ENCODE results near the gene ILK.

The ILK gene

DNA sequence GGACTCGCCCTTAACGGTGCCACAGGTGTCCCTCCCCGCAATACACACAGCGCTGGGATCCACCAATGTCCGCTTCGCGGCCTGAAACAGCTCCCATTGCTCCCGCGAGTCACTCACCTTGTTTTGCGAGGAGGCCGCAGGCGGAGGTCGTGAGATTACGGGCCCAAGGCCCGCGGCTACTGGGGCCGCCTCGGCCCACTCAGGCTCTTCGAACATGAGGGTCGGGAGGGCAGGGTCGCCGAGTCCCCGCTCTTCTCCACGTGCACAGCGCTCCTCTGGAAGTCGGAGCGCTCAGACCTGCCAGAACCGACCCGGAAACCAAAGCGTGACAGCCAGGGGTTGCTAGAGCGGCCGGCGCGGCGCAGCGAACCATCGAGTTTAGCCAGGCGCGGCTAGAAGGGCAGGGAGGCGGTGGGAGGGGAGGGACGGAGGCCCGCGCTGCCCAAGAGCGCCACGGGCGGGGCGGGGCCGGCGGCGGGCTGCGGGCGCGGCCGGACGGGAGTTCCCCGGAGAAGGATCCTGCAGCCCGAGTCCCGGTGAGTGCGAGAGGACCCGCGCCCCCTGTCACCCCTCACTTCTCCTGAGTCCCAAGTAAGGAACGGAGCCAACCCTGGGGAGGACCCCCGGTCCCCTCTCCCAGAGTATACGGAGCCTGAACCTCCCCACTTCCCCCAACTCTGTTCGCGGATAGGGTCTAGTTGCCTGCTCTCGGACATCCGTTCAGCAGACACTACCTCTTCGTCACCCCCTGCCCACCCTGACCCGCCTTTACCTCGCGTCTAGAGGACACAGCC is at the start of gene ILK, which contains the start of gene RRP8:
Gene ILK, plus strand, starts transcription at position 488 of the 794 bp plus-strand sequence. CDS start 498 bp downstream, outside the sequence.
Gene RRP8, minus strand, starts transcription at position 330 of the 794 bp plus-strand sequence. Its CDS starts 114 bp downstream, at position 216.
- DNase-seq: peak; percentile 62 to 65

DNA sequence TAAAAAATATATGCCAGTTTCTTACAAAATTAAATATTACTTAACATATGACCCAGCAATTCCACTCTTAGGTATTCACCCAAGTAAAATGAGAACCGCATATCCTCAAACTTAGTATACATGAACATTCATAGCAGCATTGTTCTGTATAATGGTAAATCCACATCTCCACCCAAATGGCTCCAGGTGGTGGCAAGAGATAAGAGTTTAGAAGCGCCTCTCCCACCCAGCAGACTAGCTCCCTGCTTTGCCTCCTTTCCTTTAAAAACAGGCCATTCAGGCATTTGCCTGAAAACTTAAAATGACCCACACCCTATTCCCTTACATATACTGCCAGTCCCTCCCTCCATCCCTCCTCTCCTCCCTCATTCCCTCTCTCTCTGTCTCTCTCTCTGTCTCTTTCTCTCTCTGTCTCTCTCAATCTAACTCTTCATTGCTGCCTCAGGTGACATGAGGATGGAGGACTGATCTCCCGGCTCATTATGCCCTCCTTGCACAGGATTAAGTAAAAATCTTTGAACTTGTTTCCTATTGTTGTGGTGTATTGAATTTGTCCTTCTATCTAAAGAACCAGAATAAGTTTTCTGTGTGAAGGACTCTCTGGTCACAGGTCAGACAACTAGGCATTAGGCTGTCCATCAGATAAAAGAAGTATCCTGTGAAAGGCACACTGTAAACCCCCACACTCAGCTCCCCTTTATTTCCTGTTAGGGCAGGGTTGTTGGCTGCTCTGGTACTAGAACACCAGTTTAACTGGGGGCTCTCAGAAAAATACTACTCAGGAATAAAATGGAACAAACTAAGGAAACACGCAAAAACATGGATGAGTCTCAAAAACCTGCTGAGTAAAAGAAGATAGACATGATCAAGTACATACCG is 48.5 kb upstream of the ILK start:
- DNase-seq: no peak

DNA sequence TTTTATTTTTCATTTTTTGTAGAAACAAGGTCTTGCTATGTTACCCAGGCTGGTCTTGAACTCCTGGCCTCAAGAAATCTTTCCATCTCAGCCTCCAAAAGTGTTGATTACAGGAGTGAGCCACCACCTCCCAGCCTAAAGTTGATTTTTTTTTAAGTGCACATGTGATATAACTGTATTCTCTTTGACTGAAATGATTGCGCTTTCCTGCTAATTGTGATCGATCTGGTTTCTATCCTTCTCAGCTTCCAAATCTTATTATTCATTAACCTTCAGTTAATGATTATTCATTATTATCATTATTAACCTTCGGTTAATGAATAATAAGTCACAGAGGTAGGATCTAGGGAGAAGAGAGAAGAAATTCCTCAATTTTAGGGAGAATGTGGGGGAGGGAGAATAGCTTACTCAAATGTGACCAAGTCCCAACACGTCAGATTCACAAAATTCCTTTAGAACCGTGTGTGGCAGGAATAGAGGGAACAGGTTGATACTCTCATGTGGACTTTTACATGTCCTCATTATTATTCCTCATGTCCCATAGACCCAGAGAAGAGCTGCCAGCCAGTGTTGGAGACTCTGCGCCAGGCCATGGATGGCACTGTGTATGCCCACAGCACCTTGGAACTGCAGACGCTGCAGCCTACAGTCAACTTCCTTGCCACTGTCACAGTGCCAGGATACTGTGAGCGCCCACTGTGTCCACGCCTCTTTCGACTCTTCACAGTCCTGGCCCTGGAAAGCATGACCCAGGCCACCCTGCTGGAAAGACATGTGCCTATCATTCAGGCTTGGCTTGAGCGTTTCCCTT is 47.2 kb upstream of the ILK start:
- no peak for DNase-seq

DNA sequence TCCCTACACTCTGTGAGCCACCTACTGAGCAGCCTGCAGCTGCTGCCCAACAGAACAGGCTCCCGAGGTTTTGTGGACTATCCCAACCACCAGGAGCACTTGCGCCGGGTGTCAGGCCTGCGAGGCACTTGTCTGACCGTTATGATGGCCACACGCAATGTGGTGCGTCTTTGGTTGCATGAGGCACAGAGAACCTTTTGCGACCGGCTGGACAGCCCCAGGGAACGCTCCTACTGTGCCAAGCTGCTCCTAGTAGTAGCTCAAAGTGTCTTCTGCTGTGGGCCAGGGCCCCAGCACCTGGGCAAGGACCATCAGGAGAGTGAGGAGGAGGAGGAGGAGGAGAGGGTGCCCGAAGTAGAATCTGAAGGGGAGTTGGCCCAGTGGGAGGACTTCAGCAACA is 46.5 kb upstream of the ILK start:
- DNase-seq: no peak

DNA sequence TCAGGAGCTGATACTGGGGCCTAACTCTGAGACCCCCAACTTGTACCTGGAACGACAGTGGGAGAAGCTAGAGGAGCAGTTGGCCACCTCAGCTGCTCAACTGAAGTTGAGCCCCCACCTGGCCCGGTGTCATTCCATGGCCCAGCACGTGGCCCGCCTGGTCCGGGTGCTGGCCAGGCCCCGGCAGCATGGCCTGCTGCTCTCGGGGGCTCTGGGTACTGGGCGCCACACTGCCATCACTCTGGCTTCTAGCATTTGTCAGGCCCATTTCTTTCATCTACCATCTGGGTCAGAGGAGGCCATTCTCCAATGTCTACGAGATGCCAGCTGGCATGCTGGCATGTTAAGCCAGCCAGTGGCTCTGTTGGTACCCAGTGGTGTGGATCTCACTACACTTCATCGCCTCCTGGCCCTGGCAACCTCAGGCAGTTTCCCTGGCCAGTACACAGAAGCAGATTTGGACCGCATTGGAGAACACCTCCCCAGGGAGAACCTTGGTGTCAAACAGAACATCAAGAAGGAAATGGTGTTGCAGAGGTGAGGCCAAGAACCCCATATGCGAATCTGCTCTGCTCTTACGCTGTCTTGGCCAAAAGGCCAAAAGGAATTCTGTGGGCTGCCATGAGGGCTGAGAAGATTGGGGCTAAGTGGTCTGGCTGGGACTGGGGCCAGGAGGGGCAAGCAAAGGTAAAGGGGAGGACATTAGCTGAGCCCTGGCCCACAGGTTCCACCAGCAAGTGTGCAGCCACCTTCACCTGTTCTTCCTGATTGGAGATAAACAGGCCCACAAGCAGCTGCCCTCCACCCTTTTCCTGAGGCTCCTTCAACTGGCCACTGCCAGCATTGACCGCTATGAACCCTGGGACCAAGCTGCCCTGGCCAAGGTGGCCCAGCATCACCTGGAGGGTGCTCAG is 45.6 kb upstream of the ILK start:
- no peak for DNase-seq

DNA sequence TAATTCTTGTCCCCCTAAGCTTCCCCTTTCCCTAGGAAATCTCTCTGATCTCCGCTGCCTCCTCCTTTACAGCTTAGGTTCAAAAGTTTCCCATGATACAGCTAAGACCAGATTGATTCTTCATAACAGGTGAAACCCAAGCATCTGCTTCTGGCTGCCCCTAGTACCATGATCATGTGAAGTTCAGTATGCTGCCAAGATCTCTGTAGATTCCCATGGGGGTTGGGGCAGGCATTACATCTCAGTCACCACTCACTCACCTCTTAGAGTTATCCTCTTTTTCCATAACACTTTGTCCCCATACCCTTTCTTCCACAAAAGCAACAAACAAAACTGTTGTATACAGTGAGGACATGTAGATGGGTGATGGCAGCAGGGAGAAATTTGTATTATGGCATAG is 44.2 kb upstream of the ILK start:
- no peak for DNase-seq

DNA sequence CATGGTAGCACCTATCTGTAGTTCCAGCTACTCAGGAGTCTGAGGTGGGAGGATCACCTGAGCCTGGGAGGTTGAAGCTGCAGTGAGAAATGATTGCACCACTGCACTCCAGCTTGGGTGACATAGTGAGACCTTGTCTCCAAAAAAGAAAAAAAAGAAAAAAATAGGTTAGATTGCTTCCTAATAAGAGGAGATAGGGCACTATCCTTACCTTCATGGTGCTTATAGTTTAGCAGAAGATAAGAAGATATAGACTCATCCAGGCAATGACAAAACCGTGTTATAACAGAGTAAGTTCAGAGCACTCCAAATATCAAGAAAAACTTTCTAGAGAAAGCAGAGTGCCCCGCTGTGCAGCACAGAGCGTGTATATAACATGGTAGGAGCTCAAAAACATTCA is 42.3 kb upstream of the ILK start:
- no peak for DNase-seq

DNA sequence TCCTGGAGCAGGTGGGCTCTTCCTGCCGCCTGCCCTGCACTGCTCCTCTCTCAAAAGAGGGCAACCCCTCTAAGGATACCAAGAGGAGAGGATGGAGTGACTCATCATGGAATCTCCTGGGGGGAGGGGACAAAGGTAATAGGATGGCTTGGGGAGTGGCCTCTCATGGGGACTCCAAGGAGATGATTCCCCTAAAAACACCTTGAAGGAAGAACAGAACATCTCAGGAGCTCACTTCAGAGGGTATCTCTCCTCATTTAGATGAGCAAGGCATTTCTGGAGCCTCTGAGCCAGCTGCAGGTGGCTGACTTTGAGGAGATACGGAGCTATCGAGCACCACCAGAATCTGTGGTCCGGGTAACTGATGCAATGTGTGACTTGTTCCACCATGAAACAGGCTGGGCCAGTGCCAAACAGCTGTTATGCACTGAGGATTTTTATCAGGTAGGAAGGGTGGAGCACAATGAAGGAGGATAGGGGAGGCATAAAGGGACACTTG is 40.4 kb upstream of the ILK start:
- no peak for DNase-seq

DNA sequence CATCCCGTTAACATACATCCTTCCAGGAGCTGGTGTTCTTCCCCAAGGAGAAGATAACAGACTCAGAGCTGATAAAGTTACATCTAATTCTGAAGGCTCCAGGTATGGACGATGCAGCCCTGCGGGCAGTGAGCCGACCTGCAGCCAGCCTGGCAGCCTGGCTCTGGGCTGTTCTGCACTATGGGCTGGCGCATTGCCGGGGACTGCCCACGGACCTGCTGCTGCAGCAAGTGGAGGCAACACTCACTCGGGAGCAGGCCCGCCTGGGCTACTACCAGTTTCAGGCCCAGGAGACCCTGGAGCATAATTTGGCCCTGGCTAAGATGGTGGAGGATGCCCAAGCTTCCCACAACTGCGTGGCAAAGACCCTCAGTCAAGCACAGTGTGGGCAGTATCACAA is 39.9 kb upstream of the ILK start:
- no peak for DNase-seq

DNA sequence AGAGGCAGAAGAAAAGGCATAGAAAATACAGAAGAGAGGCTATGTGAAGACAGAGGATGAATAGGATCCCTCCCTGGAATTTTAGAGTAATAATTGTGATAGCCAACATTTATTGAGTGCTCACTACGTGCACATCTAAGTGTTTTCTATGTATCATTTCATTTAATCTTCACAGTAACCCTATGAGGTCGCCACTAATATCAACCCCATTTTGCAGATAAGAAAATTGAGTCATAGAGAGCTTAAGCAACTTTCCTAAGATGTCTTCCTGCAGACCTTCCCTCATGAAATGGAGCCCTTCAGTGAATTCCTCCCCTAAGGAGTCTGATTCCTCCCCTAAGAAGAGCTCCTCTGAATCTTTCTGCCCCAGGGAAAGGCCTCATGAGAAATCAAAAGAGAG is 38.2 kb upstream of the ILK start:
- DNase-seq: no peak

DNA sequence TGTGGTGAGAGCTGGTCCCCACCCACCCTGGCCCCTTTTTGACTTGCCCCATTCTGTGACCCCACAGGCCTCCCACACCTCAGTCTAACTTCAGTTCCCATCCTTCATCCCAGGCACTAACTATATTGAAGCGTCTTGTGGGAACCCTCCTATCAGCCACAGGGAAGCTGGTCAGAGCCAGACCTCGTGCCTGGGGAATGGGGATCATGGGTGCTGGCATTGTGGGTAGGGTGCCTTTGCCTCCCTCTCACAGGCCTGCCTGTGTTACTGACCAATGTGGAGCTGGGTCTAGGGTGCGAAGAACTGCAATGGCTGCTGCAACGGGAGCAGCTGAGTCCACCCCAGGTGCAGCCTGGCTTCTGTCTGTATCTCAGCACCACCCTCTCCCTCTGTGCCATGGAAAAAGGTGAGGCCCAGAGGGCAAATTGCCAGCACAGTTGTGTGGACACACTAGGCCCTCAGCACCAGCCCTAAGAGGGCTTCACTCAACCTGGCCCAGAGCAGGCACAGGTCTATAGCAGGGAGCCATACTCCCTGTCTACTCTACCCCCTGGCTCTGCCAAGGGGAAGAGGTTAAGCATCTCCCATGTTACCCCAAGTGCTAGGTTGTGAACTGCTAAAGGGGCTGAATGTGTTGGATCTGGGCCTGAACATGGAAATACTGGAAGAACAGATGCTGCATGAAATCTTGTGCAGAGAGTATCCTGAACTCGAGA is 37.4 kb upstream of the ILK start:
- DNase-seq: no peak

DNA sequence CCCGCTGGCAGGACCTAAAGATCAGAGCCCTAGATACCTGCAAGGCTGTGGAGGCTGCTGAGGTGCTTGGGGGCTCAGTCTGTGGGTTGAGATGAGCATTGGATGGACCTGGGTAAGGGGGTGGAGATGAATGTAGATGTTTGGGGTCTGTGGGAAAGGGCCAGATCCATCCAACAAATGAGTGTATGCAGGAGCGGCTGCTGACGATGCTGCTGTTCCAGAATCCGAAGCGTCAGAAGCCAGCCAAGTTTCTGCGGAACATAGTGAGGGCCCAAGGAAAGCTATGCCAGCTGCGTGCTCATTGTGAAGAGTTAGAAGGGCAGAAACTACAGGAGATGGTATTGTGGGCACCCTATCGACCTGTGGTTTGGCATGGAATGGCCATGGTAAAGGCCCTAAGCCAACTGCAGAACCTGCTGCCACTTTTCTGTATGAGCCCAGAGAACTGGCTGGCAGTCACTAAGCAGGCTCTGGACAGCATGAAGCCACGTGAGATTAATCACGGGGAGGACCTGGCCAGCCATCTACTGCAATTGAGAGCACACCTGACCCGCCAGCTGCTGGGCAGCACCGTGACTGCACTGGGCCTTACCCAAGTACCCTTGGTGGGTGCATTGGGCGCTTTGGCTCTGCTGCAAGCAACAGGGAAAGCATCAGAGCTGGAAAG is 36.7 kb upstream of the ILK start:
- no peak for DNase-seq

DNA sequence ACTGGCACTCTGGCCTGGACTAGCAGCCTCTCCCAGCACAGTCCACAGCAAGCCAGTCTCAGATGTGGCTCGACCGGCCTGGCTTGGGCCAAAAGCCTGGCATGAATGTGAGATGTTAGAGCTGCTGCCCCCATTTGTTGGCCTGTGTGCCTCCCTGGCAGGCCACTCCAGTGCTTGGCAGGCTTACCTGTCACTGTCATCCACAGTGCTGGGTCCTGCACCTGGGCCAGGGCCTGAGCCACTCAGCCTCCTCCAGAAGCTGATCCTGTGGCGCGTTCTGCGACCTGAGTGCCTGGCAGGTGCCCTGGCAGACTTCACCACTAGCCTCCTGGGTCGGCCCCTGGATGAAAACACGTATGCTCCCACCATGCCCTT is 36.2 kb upstream of the ILK start:
- DNase-seq: no peak

DNA sequence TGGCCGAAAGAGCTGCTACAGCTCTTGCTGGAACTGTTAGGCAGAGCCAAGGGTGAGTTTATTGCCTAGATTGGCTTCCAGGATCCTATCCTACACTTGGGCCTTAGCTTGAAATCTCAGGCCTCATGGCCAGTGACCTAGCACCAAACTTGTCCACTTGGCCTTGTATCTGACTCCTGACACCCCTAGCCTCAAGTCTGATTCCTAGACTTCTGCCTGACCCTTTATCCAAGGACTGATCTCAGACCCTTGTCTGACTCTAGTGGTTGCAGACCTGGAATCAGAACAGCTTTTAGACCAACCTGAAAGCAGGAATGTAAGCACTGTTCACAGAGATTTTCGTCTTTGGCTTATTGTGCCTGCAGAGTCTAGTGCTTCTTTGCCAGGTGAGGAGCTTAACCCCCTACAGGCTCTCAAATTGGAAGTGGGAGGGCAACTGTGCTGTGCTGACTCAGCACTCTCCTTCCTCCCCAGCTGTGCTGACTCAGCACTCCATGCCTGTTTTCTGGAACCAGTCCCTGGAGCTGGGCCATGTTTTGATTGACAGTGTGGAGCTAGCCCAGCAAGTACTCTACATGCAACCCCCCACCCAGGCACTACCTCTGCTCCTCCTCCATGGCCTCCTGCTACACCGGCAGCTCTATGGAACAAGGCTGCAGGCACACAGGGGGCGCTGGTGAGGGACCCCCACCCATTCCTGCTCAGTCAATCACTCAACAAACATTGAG is 35.2 kb upstream of the ILK start:
- DNase-seq: no peak

DNA sequence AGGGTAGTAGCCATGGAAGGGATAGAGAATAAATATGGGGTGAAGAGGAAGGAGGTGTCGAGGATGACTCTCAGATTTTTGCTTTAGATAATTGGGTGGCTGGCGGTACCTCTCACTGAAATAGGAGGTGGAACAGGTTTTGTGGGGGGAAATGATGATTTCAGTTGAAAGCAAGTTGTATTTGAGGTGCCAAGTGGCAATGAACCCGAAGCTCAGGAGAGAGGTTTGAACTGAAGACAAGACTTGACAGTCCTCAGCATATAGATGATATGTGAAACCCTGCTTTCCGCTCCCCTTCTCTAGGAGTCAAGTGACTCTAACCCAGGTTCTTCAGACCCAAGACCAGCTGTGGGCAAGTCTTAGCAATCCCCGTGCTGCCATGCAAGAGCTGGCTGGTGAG is 33.9 kb upstream of the ILK start:
- no peak for DNase-seq

DNA sequence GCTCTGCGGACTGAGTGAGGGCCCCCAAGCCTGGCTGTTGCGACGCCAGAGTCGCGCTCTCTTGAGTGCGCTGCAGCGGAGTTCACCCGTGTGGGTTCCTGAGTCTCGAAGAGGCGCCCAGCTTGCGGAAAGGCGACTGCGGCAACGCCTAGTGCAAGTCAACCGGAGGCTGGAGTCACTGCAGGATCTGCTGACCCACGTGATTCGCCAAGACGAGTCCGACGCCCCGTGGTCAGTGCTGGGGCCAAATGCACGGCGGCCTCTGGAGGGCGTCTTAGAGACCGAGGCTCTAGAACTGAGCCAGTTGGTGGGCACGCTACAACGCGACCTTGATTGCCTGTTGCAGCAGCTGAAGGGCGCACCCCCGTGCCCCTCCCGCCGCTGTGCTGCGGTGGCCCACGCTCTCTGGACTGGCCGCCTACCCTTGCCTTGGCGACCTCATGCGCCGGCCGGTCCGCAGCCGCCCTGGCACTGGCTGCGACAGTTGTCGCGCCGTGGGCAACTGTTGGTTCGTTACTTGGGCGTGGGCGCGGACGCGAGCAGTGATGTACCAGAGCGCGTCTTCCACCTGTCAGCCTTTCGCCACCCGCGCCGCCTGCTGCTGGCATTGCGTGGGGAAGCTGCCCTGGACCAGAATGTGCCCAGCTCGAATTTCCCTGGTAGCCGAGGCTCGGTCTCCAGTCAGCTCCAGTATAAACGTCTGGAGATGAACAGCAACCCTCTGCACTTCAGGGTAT is 32.7 kb upstream of the ILK start:
- DNase-seq: no peak

DNA sequence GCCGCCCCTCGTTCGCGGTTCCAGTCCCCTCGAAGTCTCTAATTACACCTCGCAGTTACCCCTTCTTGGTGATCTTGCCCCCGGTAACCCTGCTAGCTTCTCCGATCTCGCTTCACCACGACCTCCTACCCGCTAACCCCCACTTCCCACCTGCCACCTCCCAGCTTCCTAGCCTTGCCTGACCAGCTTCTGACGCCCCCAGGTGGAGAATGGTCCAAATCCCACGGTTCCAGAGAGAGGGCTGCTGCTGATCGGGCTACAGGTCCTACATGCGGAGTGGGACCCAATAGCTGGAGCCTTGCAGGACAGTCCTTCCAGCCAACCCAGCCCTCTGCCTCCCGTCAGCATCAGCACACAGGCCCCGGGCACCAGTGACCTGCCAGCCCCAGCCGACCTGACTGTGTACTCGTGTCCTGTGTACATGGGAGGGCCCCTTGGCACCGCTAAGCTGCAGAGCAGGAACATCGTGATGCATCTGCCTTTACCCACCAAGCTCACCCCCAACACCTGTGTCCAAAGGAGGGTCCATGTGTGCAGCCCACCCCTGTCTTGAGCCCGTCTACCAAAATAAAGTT is 32.1 kb upstream of the ILK start:
- no peak for DNase-seq

DNA sequence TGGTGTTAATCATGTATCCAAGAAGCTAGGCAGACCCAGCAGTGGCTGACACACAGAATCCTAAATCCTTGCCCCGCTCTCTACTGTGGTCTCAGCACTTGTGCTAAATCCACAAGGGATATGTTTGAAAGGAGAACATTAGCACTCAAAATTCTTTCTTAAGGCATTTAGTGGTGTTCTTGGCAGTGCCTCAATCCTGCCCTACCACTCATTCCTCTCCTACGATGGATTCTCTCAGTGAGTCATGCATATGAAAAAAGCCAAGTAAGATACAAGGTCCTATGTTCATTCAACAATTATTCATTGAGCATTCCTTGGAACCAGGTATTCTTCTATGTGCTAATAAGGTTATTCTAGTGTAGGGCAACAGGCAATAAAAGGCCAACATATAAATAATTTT is 31.4 kb upstream of the ILK start:
- no peak for DNase-seq

Data from SHP77 (cell line).